Neural cell (in vitro differentiated cells): ENCODE measurements around the gene SGF29. TPM values are rescaled to one million over a fixed set of nuclear protein-coding genes. Genes with fewer than 3 reads are reported as not detected.
"Not testable (repeated sequence)": the region's sequence is repeated elsewhere in the genome, so short reads cannot be mapped to it uniquely, and the experiment has no call there.

ENCODE experiments used
- H2AFZ ChIP-seq: fragments of 200-600, 300-800 bp; sonication (generic), shearing (Covaris generic); 2 replicates; pipeline ENCODE4 v1.6.0; 2014; ENCODE audit warnings: low read depth, mild to moderate bottlenecking, antibody characterized with exemption, low read length, moderate library complexity
- H3F3A ChIP-seq: fragments of 200-600 bp; shearing (Covaris generic); 2 replicates; pipeline ENCODE4 v1.6.1; 2016; ENCODE audit warnings: mild to moderate bottlenecking, moderate library complexity, mixed read lengths, antibody characterized with exemption, low read length; ENCODE audit not compliant: insufficient read depth, poor library complexity, severe bottlenecking
- H3K27ac ChIP-seq: fragments of 200-600, 300-800 bp; sonication (generic), shearing (Covaris generic); 2 replicates; pipeline ENCODE4 v1.5.1; 2014; ENCODE audit warnings: mild to moderate bottlenecking, low read length, moderate library complexity
- H3K27me3 ChIP-seq: fragments of 300-800, 200-600 bp; sonication (generic), shearing (Covaris generic); 2 replicates; pipeline ENCODE4 v1.6.0; 2014; ENCODE audit warnings: mild to moderate bottlenecking, low read depth, low read length, moderate library complexity; ENCODE audit not compliant: insufficient read depth
- H3K36me3 ChIP-seq: fragments of 300-800, 200-600 bp; sonication (generic), shearing (Covaris generic); 2 replicates; pipeline ENCODE4 v1.5.1; 2014; ENCODE audit warnings: mild to moderate bottlenecking, antibody characterized with exemption, low read length, moderate library complexity; ENCODE audit not compliant: insufficient read depth
- H3K4me2 ChIP-seq: fragments of 300-800, 200-600 bp; sonication (generic), shearing (Covaris generic); 2 replicates; pipeline ENCODE4 v1.6.0; 2014; ENCODE audit warnings: mild to moderate bottlenecking, low read length
- H3K4me3 ChIP-seq: fragments of 300-800, 200-600 bp; sonication (generic), shearing (Covaris generic); 2 replicates; pipeline ENCODE4 v1.5.1; 2014; ENCODE audit warnings: mild to moderate bottlenecking, low read length, moderate library complexity
- H3K79me2 ChIP-seq: fragments of 200-600 bp; shearing (Covaris generic); replicated peaks from 2 replicates; pipeline ENCODE4 v1.6.0; 2014; ENCODE audit warnings: mild to moderate bottlenecking, low read length, moderate library complexity; ENCODE audit not compliant: insufficient read depth
- H3K9ac ChIP-seq: fragments of 300-800, 200-600 bp; sonication (generic), shearing (Covaris generic); 2 replicates; pipeline ENCODE4 v1.6.1; 2016; ENCODE audit warnings: mild to moderate bottlenecking, low read length, mixed read lengths
- H3K9me2 ChIP-seq: fragments of 200-600 bp; shearing (Covaris generic); 2 replicates; pipeline ENCODE4 v1.6.1; 2016; ENCODE audit warnings: mild to moderate bottlenecking, low read length, mixed read lengths; ENCODE audit not compliant: insufficient read depth
- H3K9me3 ChIP-seq: fragments of 200-600, 300-800 bp; sonication (generic), shearing (Covaris generic); 2 replicates; pipeline ENCODE4 v1.6.1; 2016; ENCODE audit warnings: mild to moderate bottlenecking, mixed run types, low read length, moderate library complexity, mixed read lengths
- H4K20me1 ChIP-seq: fragments of 200-600 bp; shearing (Covaris generic); 2 replicates; pipeline ENCODE4 v1.6.1; 2016; ENCODE audit warnings: mild to moderate bottlenecking, mixed run types; ENCODE audit not compliant: insufficient read depth
- EP300 ChIP-seq: fragments of 450-650 bp; conservative IDR thresholded peaks from 2 replicates; pipeline ENCODE4 v1.6.1; 2014; ENCODE audit warnings: antibody characterized with exemption, mild to moderate bottlenecking, moderate library complexity; ENCODE audit not compliant: poor library complexity, severe bottlenecking
- EZH2 ChIP-seq: fragments of 200-600, 300-800 bp; shearing (Covaris generic), sonication (generic); IDR thresholded peaks from 2 replicates; pipeline ENCODE4 v1.6.1; 2014; ENCODE audit warnings: antibody characterized with exemption, low read length, borderline replicate concordance, mild to moderate bottlenecking; ENCODE audit not compliant: insufficient read depth, poor library complexity, severe bottlenecking
- MXI1 ChIP-seq: fragments of 450-650 bp; conservative IDR thresholded peaks from 2 replicates; pipeline ENCODE4 v1.6.1; 2014; ENCODE audit warnings: antibody characterized with exemption, mild to moderate bottlenecking; ENCODE audit not compliant: poor library complexity, severe bottlenecking
- POLR2AphosphoS5 ChIP-seq: IDR thresholded peaks from 2 replicates; pipeline ENCODE4 v1.6.1; 2012
- RAD21 ChIP-seq: fragments of 450-650 bp; conservative IDR thresholded peaks from 2 replicates; pipeline ENCODE4 v1.6.1; 2014; ENCODE audit warnings: antibody characterized with exemption, mild to moderate bottlenecking, moderate library complexity
- REST ChIP-seq: IDR thresholded peaks from 2 replicates; pipeline ENCODE4 v1.6.1; 2012; ENCODE audit warnings: borderline replicate concordance
- SMC3 ChIP-seq: fragments of 450-650 bp; conservative IDR thresholded peaks from 2 replicates; pipeline ENCODE4 v1.6.1; 2014; ENCODE audit warnings: antibody characterized with exemption, mild to moderate bottlenecking, moderate library complexity; ENCODE audit not compliant: poor library complexity
- TAF1 ChIP-seq: IDR thresholded peaks from 2 replicates; pipeline ENCODE4 v1.6.1; 2012; ENCODE audit warnings: low read depth
- polyA plus RNA-seq: library from polyadenylated mRNA; depleted of rRNA; stranded (reverse); fragments of >200 nt; gene quantifications from 2 replicates; pipeline ENCODE4 v1.2.3, GENCODE V29; 2014
- TF ChIP-seq, protein P1 (sequence below): fragments of 450-650 bp; IDR thresholded peaks from 2 replicates; pipeline ENCODE4 v1.5.1; 2014; ENCODE audit warnings: antibody characterized with exemption, mild to moderate bottlenecking, moderate library complexity; ENCODE audit not compliant: poor library complexity, severe bottlenecking

The SGF29 gene
- polyA plus RNA-seq, 1 donor from 2014 or later = 32.8 TPM

- no peaks in the 10 kb centered on the region for H3K9me2 ChIP-seq
- H3K4me2 ChIP-seq = no peak overlapping the region
- no peak overlapping the region for H3K4me3 ChIP-seq
- TF ChIP-seq POLR2AphosphoS5 = no peak
- no peak for TF ChIP-seq EZH2
- TF ChIP-seq SMC3 = no peak
- no peak for TF ChIP-seq MXI1
- TF ChIP-seq EP300 = no peak
- TF ChIP-seq REST = no peak
- no peaks in the 10 kb centered on the region for H4K20me1 ChIP-seq
- no peaks in the 10 kb centered on the region for H3K27me3 ChIP-seq
- no peak overlapping the region for H2AFZ ChIP-seq
- no peaks in the 10 kb centered on the region for H3K36me3 ChIP-seq
- H3K9me3 ChIP-seq = no peaks in the 10 kb centered on the region
- no peak overlapping the region for H3K27ac ChIP-seq
- no peaks in the 10 kb centered on the region for H3K79me2 ChIP-seq
- H3K9ac ChIP-seq = no peak overlapping the region
- H3F3A ChIP-seq = no peaks in the 10 kb centered on the region
Observed at GRCh38 chr16:28544998-28545397, 8.7 kb upstream of the SGF29 start.

GRCh38 chr16:28545964-28546363 is 7.8 kb upstream of the SGF29 start:
- not testable (repeated sequence) for H3K4me2 ChIP-seq, H3K79me2 ChIP-seq, H3F3A ChIP-seq, H4K20me1 ChIP-seq, H2AFZ ChIP-seq, H3K4me3 ChIP-seq, H3K27me3 ChIP-seq, H3K9me3 ChIP-seq, H3K9ac ChIP-seq, H3K36me3 ChIP-seq, H3K27ac ChIP-seq, H3K9me2 ChIP-seq

GRCh38 chr16:28546626-28547025 is 7.1 kb upstream of the SGF29 start:
- no peaks in the 10 kb centered on the region for H3K9me2 ChIP-seq
- H3K9ac ChIP-seq = no peak overlapping the region
- H3K27ac ChIP-seq = no peak overlapping the region
- no peak for TF ChIP-seq EP300
- no peak for TF ChIP-seq SMC3
- TF ChIP-seq TAF1 = no peak
- no peak for TF ChIP-seq REST
- TF ChIP-seq RAD21 = no peak
- TF ChIP-seq POLR2AphosphoS5 = no peak
- TF ChIP-seq, protein P1, sequence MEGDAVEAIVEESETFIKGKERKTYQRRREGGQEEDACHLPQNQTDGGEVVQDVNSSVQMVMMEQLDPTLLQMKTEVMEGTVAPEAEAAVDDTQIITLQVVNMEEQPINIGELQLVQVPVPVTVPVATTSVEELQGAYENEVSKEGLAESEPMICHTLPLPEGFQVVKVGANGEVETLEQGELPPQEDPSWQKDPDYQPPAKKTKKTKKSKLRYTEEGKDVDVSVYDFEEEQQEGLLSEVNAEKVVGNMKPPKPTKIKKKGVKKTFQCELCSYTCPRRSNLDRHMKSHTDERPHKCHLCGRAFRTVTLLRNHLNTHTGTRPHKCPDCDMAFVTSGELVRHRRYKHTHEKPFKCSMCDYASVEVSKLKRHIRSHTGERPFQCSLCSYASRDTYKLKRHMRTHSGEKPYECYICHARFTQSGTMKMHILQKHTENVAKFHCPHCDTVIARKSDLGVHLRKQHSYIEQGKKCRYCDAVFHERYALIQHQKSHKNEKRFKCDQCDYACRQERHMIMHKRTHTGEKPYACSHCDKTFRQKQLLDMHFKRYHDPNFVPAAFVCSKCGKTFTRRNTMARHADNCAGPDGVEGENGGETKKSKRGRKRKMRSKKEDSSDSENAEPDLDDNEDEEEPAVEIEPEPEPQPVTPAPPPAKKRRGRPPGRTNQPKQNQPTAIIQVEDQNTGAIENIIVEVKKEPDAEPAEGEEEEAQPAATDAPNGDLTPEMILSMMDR = no peak
- TF ChIP-seq EZH2 = no peak
- TF ChIP-seq MXI1 = no peak
- no peaks in the 10 kb centered on the region for H3K79me2 ChIP-seq
- no peaks in the 10 kb centered on the region for H3F3A ChIP-seq
- no peak overlapping the region for H3K4me2 ChIP-seq
- H4K20me1 ChIP-seq = no peaks in the 10 kb centered on the region
- H3K27me3 ChIP-seq = no peaks in the 10 kb centered on the region
- H3K9me3 ChIP-seq = no peaks in the 10 kb centered on the region
- H3K36me3 ChIP-seq = no peaks in the 10 kb centered on the region
- H2AFZ ChIP-seq = no peak overlapping the region
- no peak overlapping the region for H3K4me3 ChIP-seq
